CD14-positive monocyte (primary cell): Measurements from ENCODE around the gene WNT3. TPM values are rescaled to one million over a fixed set of nuclear protein-coding genes. Genes with fewer than 3 reads are reported as not detected.

Experiments
- DNase-seq, 3 donors: peaks; one replicate each; pipeline ENCODE4 v3.0.0-alpha.2; 2011 to 2022
- H2AFZ ChIP-seq: 2 replicates; pipeline ENCODE4 v1.6.0; 2012; ENCODE audit warnings: mild to moderate bottlenecking, low read depth, low read length, inconsistent platforms; ENCODE audit not compliant: insufficient read depth, poor library complexity, severe bottlenecking
- H3K27ac ChIP-seq, 2 donors: 1 replicate in 1 of 2; 2 replicates in 1 of 2; pipeline ENCODE4 v1.5.1; 2012 to 2013; ENCODE audit warnings: low read length in 2 of 2, control low read depth in 1 of 2, inconsistent platforms in 1 of 2, low read depth in 1 of 2, mild to moderate bottlenecking in 1 of 2
- H3K27me3 ChIP-seq, 2 donors: one replicate each; pipeline versions ENCODE4 v1.6.0 to v1.6.1; 2011 to 2013; ENCODE audit warnings: low read length in 2 of 2; ENCODE audit not compliant: control insufficient read depth in 2 of 2, insufficient read depth in 2 of 2
- H3K36me3 ChIP-seq, 2 donors: replicated peaks in 1 of 2; 1 replicate in 1 of 2; 2 replicates in 1 of 2; pipeline versions ENCODE4 v1.5.1 to v1.6.1; 2012 to 2013; ENCODE audit warnings: low read length in 2 of 2, control low read depth in 1 of 2, inconsistent platforms in 1 of 2, mild to moderate bottlenecking in 1 of 2; ENCODE audit not compliant: insufficient read depth in 2 of 2, control insufficient read depth in 1 of 2
- H3K4me1 ChIP-seq, 2 donors: 1 replicate in 1 of 2; 2 replicates in 1 of 2; pipeline versions ENCODE4 v1.5.1 to v1.6.1; 2012 to 2013; ENCODE audit warnings: low read length in 2 of 2, control low read depth in 1 of 2, inconsistent platforms in 1 of 2, mild to moderate bottlenecking in 1 of 2, moderate library complexity in 1 of 2; ENCODE audit not compliant: insufficient read depth in 2 of 2, control insufficient read depth in 1 of 2
- H3K4me2 ChIP-seq: replicated peaks from 2 replicates; pipeline ENCODE3; 2012; ENCODE audit warnings: low read length, moderate library complexity, mild to moderate bottlenecking; ENCODE audit not compliant: poor library complexity, severe bottlenecking; ENCODE audit errors: extremely low read depth
- H3K4me3 ChIP-seq, 3 experiments: fragments of 200-600 bp in 1 of 3; sonication (generic) in 1 of 3; replicated peaks in 1 of 3; 1 replicate in 2 of 3; 2 replicates in 1 of 3; pipeline ENCODE4 v1.5.1; 2011 to 2013; ENCODE audit warnings: low read length in 3 of 3, mild to moderate bottlenecking in 3 of 3, control low read depth in 2 of 3, low read depth in 2 of 3, inconsistent platforms in 1 of 3, moderate library complexity in 1 of 3
- H3K79me2 ChIP-seq: 2 replicates; pipeline ENCODE4 v1.6.0; 2012; ENCODE audit warnings: mild to moderate bottlenecking, control low read depth, inconsistent platforms, low read length, moderate library complexity; ENCODE audit not compliant: insufficient read depth
- H3K9ac ChIP-seq: 2 replicates; pipeline ENCODE4 v1.6.0; 2017; ENCODE audit warnings: low read length, mild to moderate bottlenecking; ENCODE audit not compliant: insufficient read depth, poor library complexity, severe bottlenecking
- H3K9me3 ChIP-seq, 2 donors: replicated peaks in 1 of 2; 1 replicate in 1 of 2; 2 replicates in 1 of 2; pipeline versions ENCODE4 v1.5.1 to v1.6.1; 2012 to 2013; ENCODE audit warnings: low read length in 2 of 2, control low read depth in 1 of 2; ENCODE audit not compliant: control insufficient read depth in 1 of 2, insufficient read depth in 1 of 2
- H4K20me1 ChIP-seq: 2 replicates; pipeline ENCODE4 v1.6.0; 2012; ENCODE audit warnings: mild to moderate bottlenecking, low read length, control low read depth, moderate library complexity; ENCODE audit not compliant: insufficient read depth
- H3K27ac Mint-ChIP-seq, 7 donors: one replicate each; pipeline ENCODE4 v1.8.0; 2020; ENCODE audit warnings: mild to moderate bottlenecking in 7 of 7, mixed read lengths in 7 of 7, moderate library complexity in 6 of 7, inconsistent platforms in 2 of 7
- H3K27me3 Mint-ChIP-seq, 3 donors: one replicate each; pipeline ENCODE4 v1.8.0; 2021 to 2022; ENCODE audit warnings: low read depth in 3 of 3, mild to moderate bottlenecking in 3 of 3, mixed read lengths in 3 of 3, moderate library complexity in 3 of 3, inconsistent platforms in 1 of 3
- H3K36me3 Mint-ChIP-seq, 2 donors: one replicate each; pipeline ENCODE4 v1.8.0; 2020; ENCODE audit warnings: mixed read lengths in 2 of 2, inconsistent platforms in 1 of 2, mild to moderate bottlenecking in 1 of 2
- H3K4me1 Mint-ChIP-seq: one replicate; pipeline ENCODE4 v1.8.0; 2020; ENCODE audit warnings: mild to moderate bottlenecking, mixed read lengths
- H3K4me3 Mint-ChIP-seq, 2 donors: one replicate each; pipeline ENCODE4 v1.8.0; 2020; ENCODE audit warnings: mild to moderate bottlenecking in 2 of 2, mixed read lengths in 2 of 2, moderate library complexity in 1 of 2
- H3K9me3 Mint-ChIP-seq, 7 donors: one replicate each; pipeline ENCODE4 v1.8.0; 2020 to 2022; ENCODE audit warnings: mixed read lengths in 7 of 7, mild to moderate bottlenecking in 6 of 7, moderate library complexity in 6 of 7, inconsistent platforms in 2 of 7
- CTCF ChIP-seq: fragments of 200-600 bp; IDR thresholded peaks from one replicate; pipeline ENCODE4 v1.8.0; 2022; ENCODE audit warnings: antibody characterized with exemption, mild to moderate bottlenecking
- WGBS: methylation state at CpG from one replicate; pipeline ENCODE4 v1.1.5; 2013; ENCODE audit warnings: missing lambda C conversion rate; ENCODE audit not compliant: insufficient coverage; 5-methylcytosine and 5-hydroxymethylcytosine counted together
- intact Hi-C, 2 donors: fragments of 100-400 bp; cut with micrococcal nuclease; formaldehyde crosslinking; loops; one replicate each; pipeline versions ENCODE4 v1.15.0 to v1.15.1; 2023
- polyA plus RNA-seq, 3 donors: library from polyadenylated mRNA; depleted of rRNA in 1 of 3; unstranded in 2 of 3; stranded (reverse) in 1 of 3; fragments of 300-500 nt in 2 of 3; fragments of >200 nt in 1 of 3; fragmentation: Illumina TruSeq in 2 of 3; gene quantifications; 1 replicate in 2 of 3; 2 replicates in 1 of 3; pipeline ENCODE4 v1.2.3, GENCODE V29; 2012 to 2021

The WNT3 gene
- polyA plus RNA-seq, 3 donors, result 0.01 TPM; not detected in 2

GRCh38 chr17:46720408-46720807 lies 98.1 kb downstream of the WNT3 start:
- no peak overlapping the region for H3K4me3 ChIP-seq
- no peak overlapping the region for H3K4me3 Mint-ChIP-seq
- no peak overlapping the region for H3K27ac ChIP-seq
- no peaks in the 10 kb centered on the region for H3K27me3 Mint-ChIP-seq
- H3K36me3 Mint-ChIP-seq, result peaks cover 46 to 67% of the 10 kb centered on the region in 2 donors
- DNase-seq, result no peak
- H3K79me2 ChIP-seq, result no peaks in the 10 kb centered on the region
- no peaks in the 10 kb centered on the region for H3K9me3 ChIP-seq
- H3K36me3 ChIP-seq, result peaks cover 34 to 90% of the 10 kb centered on the region in 2 donors
- no peak overlapping the region for H2AFZ ChIP-seq
- H3K4me1 ChIP-seq, result peaks cover 4 to 6% of the 10 kb centered on the region in 2 donors
- H3K9me3 Mint-ChIP-seq, result no peaks in the 10 kb centered on the region
- 100% methylated on average over 1 of the region's 5 CpGs for WGBS
- no peak overlapping the region for H3K4me2 ChIP-seq
- intact Hi-C loops, result no loop called here
- H3K27me3 ChIP-seq, result no peaks in the 10 kb centered on the region
- H3K27ac Mint-ChIP-seq, result no peak overlapping the region
- H3K9ac ChIP-seq, result no peak overlapping the region
- H4K20me1 ChIP-seq, result no peaks in the 10 kb centered on the region
- peaks cover 15% of the 10 kb centered on the region for H3K4me1 Mint-ChIP-seq
- no peak for TF ChIP-seq CTCF

DNA sequence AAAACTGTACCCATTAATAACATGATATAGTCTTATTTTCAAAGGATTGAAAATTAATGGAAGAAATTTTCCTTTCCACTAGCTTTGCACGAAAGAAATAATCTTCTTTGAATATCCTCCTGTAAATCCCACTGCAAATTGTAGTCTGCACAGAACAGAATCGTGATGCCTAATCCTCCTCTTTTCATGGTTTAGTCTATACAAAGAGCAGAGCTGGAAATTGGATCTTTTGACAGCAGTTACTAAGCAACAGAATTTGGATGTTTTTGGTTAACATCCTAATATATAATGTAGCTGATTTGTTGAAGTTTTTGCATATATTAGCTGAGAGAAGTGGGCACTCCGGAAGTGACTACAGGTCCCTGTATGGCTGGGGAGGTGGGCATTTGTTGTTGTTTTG lies 98.6 kb downstream of the WNT3 start:
- intact Hi-C loops, result no loop called here
- no peaks in the 10 kb centered on the region for H4K20me1 ChIP-seq
- no peak overlapping the region for H3K9ac ChIP-seq
- H2AFZ ChIP-seq, result no peak overlapping the region
- TF ChIP-seq CTCF, result no peak
- no peak overlapping the region for H3K4me3 ChIP-seq
- H3K36me3 ChIP-seq, result peaks cover 39 to 92% of the 10 kb centered on the region in 2 donors
- H3K79me2 ChIP-seq, result no peaks in the 10 kb centered on the region
- Mint-ChIP-seq H3K9me3 (no peaks in the 10 kb centered on the region), H3K27me3 (no peaks in the 10 kb centered on the region), H3K4me1 (peaks cover 15% of the 10 kb centered on the region), H3K4me3 (no peak overlapping the region), H3K27ac (no peak overlapping the region), H3K36me3 (peaks cover 47 to 70% of the 10 kb centered on the region in 2 donors)
- H3K4me2 ChIP-seq, result no peak overlapping the region
- no peak for DNase-seq
- H3K9me3 ChIP-seq, result no peaks in the 10 kb centered on the region
- H3K27me3 ChIP-seq, result no peaks in the 10 kb centered on the region
- no peak overlapping the region for H3K27ac ChIP-seq
- H3K4me1 ChIP-seq, result peaks cover 4 to 6% of the 10 kb centered on the region in 2 donors
- WGBS, result no CpG with 5 or more reads among the region's 3 CpGs
